Measurements from ENCODE around the gene NR2C2. TPM values are rescaled to one million over a fixed set of nuclear protein-coding genes. Genes with fewer than 3 reads are reported as not detected.

Gene NR2C2
- total RNA-seq, 1 donor from 2014 or later = 57.5 TPM

GRCh38 chr3:14933820-14934425 lies 13.5 kb upstream of the NR2C2 start:
- H3K27me3 Mint-ChIP-seq (ENCODE audit: unreplicated experiment) = peaks cover 2% of the 10 kb centered on the region
- peaks cover 18% of the 10 kb centered on the region for H3K4me1 Mint-ChIP-seq (ENCODE audit: low read depth, unreplicated experiment)
- H3K27ac Mint-ChIP-seq (ENCODE audit: unreplicated experiment) = peak overlapping the region; percentile 84
- TF ChIP-seq CTCF (IDR thresholded peaks at IDR 0.05; ENCODE audit: partially characterized antibody, unreplicated experiment) = no peak
- H3K9me3 Mint-ChIP-seq (ENCODE audit: unreplicated experiment) = peaks cover 2% of the 10 kb centered on the region
- DNase-seq = peak; percentile 27
- peak overlapping the region; percentile 36 for H3K4me3 Mint-ChIP-seq (ENCODE audit: unreplicated experiment)
- H3K36me3 Mint-ChIP-seq (ENCODE audit: unreplicated experiment) = no peaks in the 10 kb centered on the region

GRCh38 chr3:14935592-14936345 lies 11.6 kb upstream of the NR2C2 start:
- H3K4me1 Mint-ChIP-seq (ENCODE audit: low read depth, unreplicated experiment) = peaks cover 18% of the 10 kb centered on the region

GRCh38 chr3:14938954-14939353 lies 8.4 kb upstream of the NR2C2 start:
- peaks cover 25% of the 10 kb centered on the region for H3K4me1 Mint-ChIP-seq (ENCODE audit: low read depth, unreplicated experiment)

More at GRCh38 chr3:14935592-14936345, 11.6 kb upstream of the NR2C2 start:
- no peak overlapping the region for H3K4me3 Mint-ChIP-seq (ENCODE audit: unreplicated experiment)
- H3K27ac Mint-ChIP-seq (ENCODE audit: unreplicated experiment) = no peak overlapping the region
- TF ChIP-seq CTCF (IDR thresholded peaks at IDR 0.05; ENCODE audit: partially characterized antibody, unreplicated experiment) = no peak
- peaks cover 2% of the 10 kb centered on the region for H3K27me3 Mint-ChIP-seq (ENCODE audit: unreplicated experiment)
- no peak for DNase-seq
- H3K9me3 Mint-ChIP-seq (ENCODE audit: unreplicated experiment) = peaks cover 2% of the 10 kb centered on the region
- no peaks in the 10 kb centered on the region for H3K36me3 Mint-ChIP-seq (ENCODE audit: unreplicated experiment)

DNA sequence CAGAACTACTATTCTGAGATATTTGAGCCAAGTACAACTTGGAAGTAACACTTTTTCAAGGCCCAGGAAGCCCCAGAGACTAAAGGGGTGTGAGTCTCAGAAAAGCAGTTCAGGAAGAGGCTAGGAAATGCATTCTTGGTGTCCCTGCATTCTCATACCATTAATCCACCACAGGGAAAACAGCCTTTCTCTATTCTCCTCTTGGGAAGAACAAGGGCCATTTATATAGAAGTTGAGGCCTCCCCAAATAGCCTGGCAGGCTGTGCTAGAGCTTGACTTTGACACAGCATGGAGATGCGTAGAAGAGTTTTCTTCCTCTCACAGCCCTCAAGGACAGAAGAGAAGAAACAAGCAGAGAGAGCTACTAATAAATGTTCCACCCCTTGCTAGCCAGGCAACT lies 5.5 kb upstream of the NR2C2 start:
- H3K36me3 Mint-ChIP-seq (ENCODE audit: unreplicated experiment) = no peaks in the 10 kb centered on the region
- peaks cover 6% of the 10 kb centered on the region for H3K9me3 Mint-ChIP-seq (ENCODE audit: unreplicated experiment)
- no peak overlapping the region for H3K4me3 Mint-ChIP-seq (ENCODE audit: unreplicated experiment)
- peaks cover 3% of the 10 kb centered on the region for H3K27me3 Mint-ChIP-seq (ENCODE audit: unreplicated experiment)
- DNase-seq = no peak
- H3K27ac Mint-ChIP-seq (ENCODE audit: unreplicated experiment) = no peak overlapping the region
- peaks cover 23% of the 10 kb centered on the region for H3K4me1 Mint-ChIP-seq (ENCODE audit: low read depth, unreplicated experiment)
- TF ChIP-seq CTCF (IDR thresholded peaks at IDR 0.05; ENCODE audit: partially characterized antibody, unreplicated experiment) = no peak

More at GRCh38 chr3:14938954-14939353, 8.4 kb upstream of the NR2C2 start:
- no peak overlapping the region for H3K4me3 Mint-ChIP-seq (ENCODE audit: unreplicated experiment)
- peaks cover 4% of the 10 kb centered on the region for H3K9me3 Mint-ChIP-seq (ENCODE audit: unreplicated experiment)
- no peaks in the 10 kb centered on the region for H3K36me3 Mint-ChIP-seq (ENCODE audit: unreplicated experiment)
- no peak overlapping the region for H3K27ac Mint-ChIP-seq (ENCODE audit: unreplicated experiment)
- TF ChIP-seq CTCF (IDR thresholded peaks at IDR 0.05; ENCODE audit: partially characterized antibody, unreplicated experiment) = no peak
- peaks cover under 1% of the 10 kb centered on the region for H3K27me3 Mint-ChIP-seq (ENCODE audit: unreplicated experiment)
- no peak for DNase-seq

- Mint-ChIP-seq H3K9me3 (ENCODE audit: unreplicated experiment) (peaks cover 9% of the 10 kb centered on the region), H3K4me3 (ENCODE audit: unreplicated experiment) (peak overlapping the region; percentile 21), H3K27me3 (ENCODE audit: unreplicated experiment) (peaks cover 3% of the 10 kb centered on the region), H3K4me1 (ENCODE audit: low read depth, unreplicated experiment) (peaks cover 23% of the 10 kb centered on the region), H3K27ac (ENCODE audit: unreplicated experiment) (no peak overlapping the region), H3K36me3 (ENCODE audit: unreplicated experiment) (no peaks in the 10 kb centered on the region)
- no peak for TF ChIP-seq CTCF (IDR thresholded peaks at IDR 0.05; ENCODE audit: partially characterized antibody, unreplicated experiment)
- DNase-seq = no peak
These were observed 4.3 kb upstream of the NR2C2 start for GRCh38 chr3:14943042-14943441.
